ENCODE measurements around the gene PHAF1. TPM values are rescaled to one million over a fixed set of nuclear protein-coding genes. Genes with fewer than 3 reads are reported as not detected.

The PHAF1 gene
- total and polyA plus RNA-seq, 2 of the 13 experiments (the other 11 are each of a cell fraction or from before 2014, with no cell fraction given), result 48.3 to 174 TPM

DNA sequence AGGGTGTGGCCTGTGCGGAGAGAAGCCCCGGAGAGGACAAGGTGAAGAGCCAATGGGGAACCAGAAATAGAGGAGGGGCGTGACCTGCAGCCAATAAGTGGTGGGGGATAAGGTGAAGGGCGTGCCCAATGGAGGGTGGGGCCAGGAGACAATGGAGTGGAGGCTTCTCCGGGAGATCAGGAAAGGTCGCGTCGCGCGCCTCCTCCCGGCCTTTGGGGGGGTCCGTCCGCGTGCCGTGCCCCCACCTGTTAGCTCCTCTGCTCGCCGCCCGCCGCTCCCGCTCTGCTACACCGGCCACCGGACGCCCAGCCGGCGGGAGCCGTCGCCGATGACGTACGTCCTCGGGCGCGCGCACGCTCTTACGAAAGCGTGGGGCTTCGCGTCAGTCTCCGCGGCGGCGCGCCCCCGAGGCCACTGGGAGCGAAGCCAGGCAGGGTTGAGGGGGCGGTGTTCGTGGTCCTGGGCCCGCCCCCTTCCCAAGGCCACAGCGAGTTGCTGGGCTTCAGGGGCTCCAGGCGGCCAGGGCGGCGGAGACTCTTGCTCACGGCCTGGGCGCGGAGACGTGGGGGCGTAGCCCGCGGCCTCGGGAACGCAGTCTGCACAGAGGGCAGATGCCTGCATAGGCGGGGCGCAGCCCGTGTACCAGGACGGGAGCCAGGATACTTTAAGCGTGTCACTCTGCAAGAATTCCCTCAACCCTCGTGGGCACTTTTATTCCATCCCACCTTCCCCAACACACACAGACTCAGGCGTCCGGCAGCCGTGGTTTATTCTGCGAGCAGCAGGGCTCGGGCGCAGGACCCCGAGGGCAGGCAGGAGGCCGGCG is 74.1 kb downstream of the PHAF1 start, which contains the start of gene MATCAP1 (continued):
- TF ChIP-seq, protein P1, sequence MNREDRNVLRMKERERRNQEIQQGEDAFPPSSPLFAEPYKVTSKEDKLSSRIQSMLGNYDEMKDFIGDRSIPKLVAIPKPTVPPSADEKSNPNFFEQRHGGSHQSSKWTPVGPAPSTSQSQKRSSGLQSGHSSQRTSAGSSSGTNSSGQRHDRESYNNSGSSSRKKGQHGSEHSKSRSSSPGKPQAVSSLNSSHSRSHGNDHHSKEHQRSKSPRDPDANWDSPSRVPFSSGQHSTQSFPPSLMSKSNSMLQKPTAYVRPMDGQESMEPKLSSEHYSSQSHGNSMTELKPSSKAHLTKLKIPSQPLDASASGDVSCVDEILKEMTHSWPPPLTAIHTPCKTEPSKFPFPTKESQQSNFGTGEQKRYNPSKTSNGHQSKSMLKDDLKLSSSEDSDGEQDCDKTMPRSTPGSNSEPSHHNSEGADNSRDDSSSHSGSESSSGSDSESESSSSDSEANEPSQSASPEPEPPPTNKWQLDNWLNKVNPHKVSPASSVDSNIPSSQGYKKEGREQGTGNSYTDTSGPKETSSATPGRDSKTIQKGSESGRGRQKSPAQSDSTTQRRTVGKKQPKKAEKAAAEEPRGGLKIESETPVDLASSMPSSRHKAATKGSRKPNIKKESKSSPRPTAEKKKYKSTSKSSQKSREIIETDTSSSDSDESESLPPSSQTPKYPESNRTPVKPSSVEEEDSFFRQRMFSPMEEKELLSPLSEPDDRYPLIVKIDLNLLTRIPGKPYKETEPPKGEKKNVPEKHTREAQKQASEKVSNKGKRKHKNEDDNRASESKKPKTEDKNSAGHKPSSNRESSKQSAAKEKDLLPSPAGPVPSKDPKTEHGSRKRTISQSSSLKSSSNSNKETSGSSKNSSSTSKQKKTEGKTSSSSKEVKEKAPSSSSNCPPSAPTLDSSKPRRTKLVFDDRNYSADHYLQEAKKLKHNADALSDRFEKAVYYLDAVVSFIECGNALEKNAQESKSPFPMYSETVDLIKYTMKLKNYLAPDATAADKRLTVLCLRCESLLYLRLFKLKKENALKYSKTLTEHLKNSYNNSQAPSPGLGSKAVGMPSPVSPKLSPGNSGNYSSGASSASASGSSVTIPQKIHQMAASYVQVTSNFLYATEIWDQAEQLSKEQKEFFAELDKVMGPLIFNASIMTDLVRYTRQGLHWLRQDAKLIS (CRISPR knock-in tag; IDR thresholded peaks at IDR 0.05), result 0 out of 2 replicates have a peak, but pooled peaks have one; percentile 42
- no peak for TF ChIP-seq U2AF2 (IDR thresholded peaks at IDR 0.05; ENCODE audit: low read depth, low read length)
- peak; percentile 85; the same call in 1 of the 2 replicates for TF ChIP-seq MAF1 (CRISPR knock-in tag; IDR thresholded peaks at IDR 0.05; ENCODE audit: borderline replicate concordance)
- no peak; the same call in 1 of the 2 replicates for TF ChIP-seq ZZZ3 (CRISPR knock-in tag; IDR thresholded peaks at IDR 0.05; ENCODE audit: borderline replicate concordance)
- peak; percentile 97 for TF ChIP-seq ZNF567 (CRISPR knock-in tag; IDR thresholded peaks at IDR 0.05; ENCODE audit: borderline replicate concordance)
- TF ChIP-seq EED (CRISPR knock-in tag; IDR thresholded peaks at IDR 0.05), result no peak
- peak; percentile 79 for TF ChIP-seq MAX (IDR thresholded peaks at IDR 0.05)
- 0 out of 4 replicates have a peak, but pooled peaks of 1 of the 2 experiments have one; percentile 6 for TF ChIP-seq EP300 (IDR thresholded peaks at IDR 0.05; ENCODE audit: low read depth in 2 of 2, low read length in 2 of 2)
- TF ChIP-seq EP300 (CRISPR knock-in tag; IDR thresholded peaks at IDR 0.05; ENCODE audit: borderline replicate concordance), result no peak
- TF ChIP-seq ZNF441 (CRISPR knock-in tag; IDR thresholded peaks at IDR 0.05; ENCODE audit: borderline replicate concordance), result 0 out of 2 replicates have a peak, but pooled peaks have one; percentile 60
- peak; percentile 71; the same call in 1 of the 2 replicates for TF ChIP-seq ZNF275 (CRISPR knock-in tag; IDR thresholded peaks at IDR 0.05; ENCODE audit: borderline replicate concordance)
- TF ChIP-seq ZNF782 (CRISPR knock-in tag; IDR thresholded peaks at IDR 0.05; ENCODE audit: borderline replicate concordance), result peak; percentile 93; the same call in 1 of the 2 replicates
- TF ChIP-seq ZNF770 (CRISPR knock-in tag; IDR thresholded peaks at IDR 0.05), result 0 out of 2 replicates have a peak, but pooled peaks have one; percentile 47
- peak; percentile 44; the same call in 1 of the 2 replicates for TF ChIP-seq FOXP4 (CRISPR knock-in tag; IDR thresholded peaks at IDR 0.05)

All from HepG2 (cell line).